Esophagus (tissue), 2 donors: ENCODE data around the gene MAOA. TPM values are rescaled to one million over a fixed set of nuclear protein-coding genes. Genes with fewer than 3 reads are reported as not detected.
A peak's percentile ranks its signal among the peaks of the same experiment; 100 is the strongest.
"Not testable (repeated sequence)": the region's sequence is repeated elsewhere in the genome, so short reads cannot be mapped to it uniquely, and the experiment has no call there.

ENCODE experiments used
- H3K27ac ChIP-seq, 2 donors: one replicate each; pipeline ENCODE4 v1.5.1; 2013; ENCODE audit warnings: low read depth in 2 of 2, mild to moderate bottlenecking in 2 of 2, inconsistent platforms in 1 of 2, low read length in 1 of 2, moderate library complexity in 1 of 2
- H3K27me3 ChIP-seq, 2 donors: one replicate each; pipeline ENCODE4 v1.6.1; 2013; ENCODE audit warnings: low read length in 2 of 2, control low read depth in 1 of 2, mild to moderate bottlenecking in 1 of 2; ENCODE audit not compliant: insufficient read depth in 2 of 2, control insufficient read depth in 1 of 2
- H3K36me3 ChIP-seq, 2 donors: one replicate each; pipeline ENCODE4 v1.6.1; 2013; ENCODE audit warnings: low read length in 1 of 2; ENCODE audit not compliant: control insufficient read depth in 2 of 2, insufficient read depth in 2 of 2
- H3K4me1 ChIP-seq, 2 donors: one replicate each; pipeline ENCODE4 v1.6.1; 2013; ENCODE audit warnings: low read length in 1 of 2; ENCODE audit not compliant: control insufficient read depth in 2 of 2, insufficient read depth in 2 of 2
- H3K4me3 ChIP-seq, 2 donors: one replicate each; pipeline ENCODE4 v1.5.1; 2013; ENCODE audit warnings: low read length in 2 of 2, mild to moderate bottlenecking in 2 of 2, low read depth in 1 of 2, moderate library complexity in 1 of 2
- H3K9me3 ChIP-seq, 2 donors: one replicate each; pipeline ENCODE4 v1.6.1; 2013; ENCODE audit warnings: mild to moderate bottlenecking in 2 of 2, low read depth in 1 of 2, low read length in 1 of 2, moderate library complexity in 1 of 2; ENCODE audit not compliant: control insufficient read depth in 2 of 2, insufficient read depth in 1 of 2
- WGBS, 2 donors: extraction: QIAGEN DNeasy Blood & Tissue Kit; methylation state at CpG; one replicate each; pipeline ENCODE4 v1.1.7; 2013; 5-methylcytosine and 5-hydroxymethylcytosine counted together
- polyA plus RNA-seq, 2 donors: library from polyadenylated mRNA; stranded (reverse); fragments of 200-250 nt; gene quantifications; one replicate each; pipeline ENCODE4 v1.2.3, GENCODE V29; 2013
- donor health status: healthy with polysubstance abuse.
- donor health status: Bipolar disorder and iron deficiency.

MAOA gene
- polyA plus RNA-seq, 2 donors: 22.9 to 43.9 TPM

GRCh38 chrX:43657671-43658070, 1.6 kb downstream of the MAOA start:
- no peaks in the 10 kb centered on the region for H3K9me3 ChIP-seq
- peak overlapping the region; percentile 35 to 38 for H3K4me3 ChIP-seq
- no peak overlapping the region for H3K27ac ChIP-seq
- no peaks in the 10 kb centered on the region for H3K27me3 ChIP-seq
- 33 to 45% methylated on average over 1 of the region's 1 CpG for WGBS, 2 donors
- H3K36me3 ChIP-seq: no peaks in the 10 kb centered on the region
- no peaks in the 10 kb centered on the region for H3K4me1 ChIP-seq

- H3K27me3 ChIP-seq: peaks cover 0 to 2% of the 10 kb centered on the region in 2 donors
- H3K4me1 ChIP-seq: no peaks in the 10 kb centered on the region
- H3K36me3 ChIP-seq: no peaks in the 10 kb centered on the region
- no peaks in the 10 kb centered on the region for H3K9me3 ChIP-seq
- 35 to 53% methylated on average over 4 of the region's 4 CpGs for WGBS, 2 donors
- H3K4me3 ChIP-seq: no peak overlapping the region
- peak overlapping the region in 1 of 2 donors; percentile 13 for H3K27ac ChIP-seq
Measured at GRCh38 chrX:43661521-43662240, 5.6 kb downstream of the MAOA start.

GRCh38 chrX:43663173-43663572, 7.1 kb downstream of the MAOA start:
- H3K4me1 ChIP-seq: no peaks in the 10 kb centered on the region
- peaks cover 0 to 2% of the 10 kb centered on the region in 2 donors for H3K27me3 ChIP-seq
- H3K9me3 ChIP-seq: no peaks in the 10 kb centered on the region
- 90 to 100% methylated on average over 1 of the region's 1 CpG for WGBS, 2 donors
- H3K36me3 ChIP-seq: no peaks in the 10 kb centered on the region
- no peak overlapping the region for H3K4me3 ChIP-seq
- no peak overlapping the region for H3K27ac ChIP-seq

- no peaks in the 10 kb centered on the region for H3K4me1 ChIP-seq
Measured at GRCh38 chrX:43664258-43664657, 8.2 kb downstream of the MAOA start.

GRCh38 chrX:43664708-43665107, 8.6 kb downstream of the MAOA start:
- Histone ChIP-seq H3K4me1 (no peaks in the 10 kb centered on the region), H3K27ac (no peak overlapping the region), H3K4me3 (no peak overlapping the region), H3K27me3 (peaks cover 0 to 2% of the 10 kb centered on the region in 2 donors), H3K9me3 (no peaks in the 10 kb centered on the region), H3K36me3 (no peaks in the 10 kb centered on the region)
- 53 to 56% methylated on average over 3 of the region's 3 CpGs for WGBS, 2 donors

More at GRCh38 chrX:43664258-43664657, 8.2 kb downstream of the MAOA start:
- no peak overlapping the region for H3K4me3 ChIP-seq
- H3K36me3 ChIP-seq: no peaks in the 10 kb centered on the region
- no peak overlapping the region for H3K27ac ChIP-seq
- peaks cover 0 to 2% of the 10 kb centered on the region in 2 donors for H3K27me3 ChIP-seq
- 57% methylated on average over 3 of the region's 3 CpGs for WGBS, 2 donors
- no peaks in the 10 kb centered on the region for H3K9me3 ChIP-seq

GRCh38 chrX:43666311-43666912, 10.3 kb downstream of the MAOA start:
- Histone ChIP-seq H3K4me1 (no peaks in the 10 kb centered on the region), H3K27me3 (peaks cover 0 to 2% of the 10 kb centered on the region in 2 donors), H3K9me3 (no peaks in the 10 kb centered on the region), H3K27ac (no peak overlapping the region), H3K4me3 (no peak overlapping the region), H3K36me3 (no peaks in the 10 kb centered on the region)
- 79% methylated on average over 3 of the region's 3 CpGs for WGBS, 2 donors

- not testable (repeated sequence) for H3K27me3 ChIP-seq, H3K27ac ChIP-seq
Measured at GRCh38 chrX:43675965-43676628, 20.0 kb downstream of the MAOA start.

GRCh38 chrX:43676971-43677572, 21.0 kb downstream of the MAOA start:
- Histone ChIP-seq H3K9me3 (no peaks in the 10 kb centered on the region), H3K4me1 (no peaks in the 10 kb centered on the region), H3K4me3 (no peak overlapping the region), H3K27me3 (no peaks in the 10 kb centered on the region), H3K36me3 (no peaks in the 10 kb centered on the region), H3K27ac (no peak overlapping the region)

More at GRCh38 chrX:43675965-43676628, 20.0 kb downstream of the MAOA start:
- H3K4me3 ChIP-seq, H3K4me1 ChIP-seq, H3K36me3 ChIP-seq, H3K9me3 ChIP-seq: not testable (repeated sequence)
- WGBS, 2 donors: 39 to 75% methylated on average over 15 to 17 of the region's 19 CpGs

- H3K36me3 ChIP-seq: no peaks in the 10 kb centered on the region
- no peak overlapping the region for H3K4me3 ChIP-seq
- H3K4me1 ChIP-seq: no peaks in the 10 kb centered on the region
- no peaks in the 10 kb centered on the region for H3K9me3 ChIP-seq
- H3K27me3 ChIP-seq: no peaks in the 10 kb centered on the region
- 74 to 97% methylated on average over 2 of the region's 2 CpGs for WGBS, 2 donors
- no peak overlapping the region for H3K27ac ChIP-seq
Measured at GRCh38 chrX:43677993-43678392, 21.9 kb downstream of the MAOA start.
